GM23338 (cell line): Measurements from ENCODE around the gene TRIM37. TPM values are rescaled to one million over a fixed set of nuclear protein-coding genes. Genes with fewer than 3 reads are reported as not detected.

Experiments used
- ATAC-seq: fragments of 200-7000 bp; cut with Tn5 transposase; 3 replicates; pipeline ENCODE4 v1.9.1; 2020
- DNase-seq: peaks from one replicate; pipeline ENCODE4 v3.0.0-alpha.2; 2015; ENCODE audit warnings: low spot score
- H2AFZ ChIP-seq: fragments of 200-600 bp; sonication (generic); 2 replicates; pipeline ENCODE4 v1.8.0; 2016; ENCODE audit warnings: antibody characterized with exemption, mild to moderate bottlenecking, moderate library complexity
- H3F3A ChIP-seq: fragments of 200-600 bp; sonication (generic); replicated peaks from 2 replicates; pipeline ENCODE4 v1.8.0; 2017; ENCODE audit warnings: antibody characterized with exemption, mixed run types, low read depth
- H3K27ac ChIP-seq: fragments of 200-600 bp; sonication (generic); 2 replicates; pipeline ENCODE4 v1.6.1; 2016; ENCODE audit warnings: low read depth
- H3K27me3 ChIP-seq: fragments of 200-600 bp; sonication (generic); 2 replicates; pipeline ENCODE4 v1.8.0; 2016; ENCODE audit warnings: mild to moderate bottlenecking, mixed run types, moderate library complexity; ENCODE audit not compliant: insufficient read depth
- H3K36me3 ChIP-seq: fragments of 200-600 bp; sonication (generic); 2 replicates; pipeline ENCODE4 v1.8.0; 2016; ENCODE audit warnings: mild to moderate bottlenecking; ENCODE audit not compliant: insufficient read depth
- H3K4me1 ChIP-seq: fragments of 200-600 bp; sonication (generic); 2 replicates; pipeline ENCODE4 v1.8.0; 2016; ENCODE audit warnings: mild to moderate bottlenecking, moderate library complexity; ENCODE audit not compliant: insufficient read depth
- H3K4me2 ChIP-seq: fragments of 200-600 bp; sonication (generic); 2 replicates; pipeline ENCODE4 v1.7.1; 2017; ENCODE audit warnings: mixed run types
- H3K4me3 ChIP-seq: fragments of 200-600 bp; sonication (generic); 2 replicates; pipeline ENCODE4 v1.6.1; 2016; ENCODE audit warnings: mixed run types
- H3K79me2 ChIP-seq: fragments of 200-600 bp; sonication (generic); replicated peaks from 2 replicates; pipeline ENCODE4 v1.8.0; 2017; ENCODE audit warnings: mild to moderate bottlenecking; ENCODE audit not compliant: insufficient read depth
- H3K9me2 ChIP-seq: fragments of 200-600 bp; sonication (generic); 2 replicates; pipeline ENCODE4 v1.8.0; 2017; ENCODE audit not compliant: insufficient read depth
- H4K20me1 ChIP-seq: fragments of 200-600 bp; sonication (generic); replicated peaks from 2 replicates; pipeline ENCODE4 v1.8.0; 2017; ENCODE audit warnings: mild to moderate bottlenecking; ENCODE audit not compliant: insufficient read depth
- H3K27ac Mint-ChIP-seq: 2 replicates; pipeline ENCODE4 v1.8.0; 2020; ENCODE audit warnings: inconsistent platforms, mild to moderate bottlenecking, moderate library complexity, mixed read lengths
- H3K27me3 Mint-ChIP-seq: 3 replicates; pipeline ENCODE4 v1.8.0; 2022; ENCODE audit warnings: low read depth, mild to moderate bottlenecking, moderate library complexity, mixed read lengths, inconsistent platforms; ENCODE audit not compliant: insufficient read depth, poor library complexity
- H3K36me3 Mint-ChIP-seq: 3 replicates; pipeline ENCODE4 v1.8.0; 2021; ENCODE audit warnings: low read depth, mild to moderate bottlenecking, inconsistent platforms, moderate library complexity, mixed read lengths
- H3K4me1 Mint-ChIP-seq: 3 replicates; pipeline ENCODE4 v1.8.0; 2020; ENCODE audit warnings: mild to moderate bottlenecking, inconsistent platforms, mixed read lengths
- H3K4me3 Mint-ChIP-seq: 3 replicates; pipeline ENCODE4 v1.8.0; 2021; ENCODE audit warnings: moderate library complexity, mild to moderate bottlenecking, inconsistent platforms, mixed read lengths
- H3K9me3 Mint-ChIP-seq: 3 replicates; pipeline ENCODE4 v1.8.0; 2020; ENCODE audit warnings: moderate library complexity, mild to moderate bottlenecking, inconsistent platforms, mixed read lengths
- CTCF ChIP-seq, 2 experiments: fragments of 200-600 bp in 1 of 2; sonication (generic) in 1 of 2; conservative IDR thresholded peaks; 2 replicates each; pipeline versions ENCODE4 v1.5.1 to v1.6.1; 2016 to 2017; ENCODE audit warnings: antibody characterized with exemption in 2 of 2, low read depth in 2 of 2, mild to moderate bottlenecking in 2 of 2, moderate library complexity in 1 of 2
- ETS1 ChIP-seq: IDR thresholded peaks from 2 replicates; pipeline ENCODE4 v1.6.1; 2016; ENCODE audit warnings: antibody characterized with exemption
- POLR2AphosphoS5 ChIP-seq: IDR thresholded peaks from 2 replicates; pipeline ENCODE4 v1.6.1; 2016; ENCODE audit warnings: antibody characterized with exemption, low read depth
- STAT1 ChIP-seq: IDR thresholded peaks from one replicate; pipeline ENCODE4 v1.6.1; 2016; ENCODE audit warnings: antibody characterized with exemption; ENCODE audit not compliant: unreplicated experiment
- polyA plus RNA-seq: library from polyadenylated mRNA; unstranded; fragments of >200 nt; fragmentation: Nextera tagmentation; extraction: Ambion mirVana; gene quantifications from 2 replicates; pipeline ENCODE4 v1.2.1, GENCODE V29; 2016
- total RNA-seq: library from RNA; depleted of rRNA; stranded (reverse); fragments of >200 nt; shearing (Covaris generic); gene quantifications from 2 replicates; pipeline ENCODE4 v1.2.3, GENCODE V29; 2014
- TF ChIP-seq, protein P1 (sequence below): IDR thresholded peaks from one replicate; pipeline ENCODE4 v1.6.1; 2018; ENCODE audit warnings: antibody characterized with exemption; ENCODE audit not compliant: unreplicated experiment

TRIM37 gene
- total and polyA plus RNA-seq, 2 experiments from 2014 or later: 61.1 to 71.2 TPM

- no peak for TF ChIP-seq CTCF (conservative IDR thresholded peaks at IDR 0.05; ENCODE audit: low read depth in 2 of 2)
- no peak for TF ChIP-seq ETS1
- TF ChIP-seq POLR2AphosphoS5: no peak
- TF ChIP-seq STAT1: no peak
These were observed 111.3 kb downstream of the TRIM37 start (continued) for GRCh38 chr17:58995247-58995940.

GRCh38 chr17:58993311-58993710 is 113.4 kb downstream of the TRIM37 start:
- Histone ChIP-seq H3K27me3 (no peaks in the 10 kb centered on the region), H3K4me1 (no peaks in the 10 kb centered on the region), H3F3A (no peaks in the 10 kb centered on the region), H3K4me2 (no peak overlapping the region), H3K79me2 (no peaks in the 10 kb centered on the region), H3K27ac (peak overlapping the region; percentile 29; the same call in 1 of the 2 replicates), H2AFZ (no peak overlapping the region), H3K36me3 (no peaks in the 10 kb centered on the region), H3K9me2 (no peaks in the 10 kb centered on the region), H3K4me3 (no peak overlapping the region), H4K20me1 (0 out of 2 replicates have a peak, but pooled peaks cover 3% of the 10 kb centered on the region)
- Mint-ChIP-seq H3K27ac (peak overlapping the region; percentile 87; the same call in 1 of the 2 replicates), H3K27me3 (peaks cover 2% of the 10 kb centered on the region), H3K4me3 (no peak overlapping the region), H3K4me1 (peaks cover 14% of the 10 kb centered on the region), H3K36me3 (peaks cover 11% of the 10 kb centered on the region; the same call in 2 of the 3 replicates), H3K9me3 (no peaks in the 10 kb centered on the region; the same call in 2 of the 3 replicates)
- TF ChIP-seq, protein P1, sequence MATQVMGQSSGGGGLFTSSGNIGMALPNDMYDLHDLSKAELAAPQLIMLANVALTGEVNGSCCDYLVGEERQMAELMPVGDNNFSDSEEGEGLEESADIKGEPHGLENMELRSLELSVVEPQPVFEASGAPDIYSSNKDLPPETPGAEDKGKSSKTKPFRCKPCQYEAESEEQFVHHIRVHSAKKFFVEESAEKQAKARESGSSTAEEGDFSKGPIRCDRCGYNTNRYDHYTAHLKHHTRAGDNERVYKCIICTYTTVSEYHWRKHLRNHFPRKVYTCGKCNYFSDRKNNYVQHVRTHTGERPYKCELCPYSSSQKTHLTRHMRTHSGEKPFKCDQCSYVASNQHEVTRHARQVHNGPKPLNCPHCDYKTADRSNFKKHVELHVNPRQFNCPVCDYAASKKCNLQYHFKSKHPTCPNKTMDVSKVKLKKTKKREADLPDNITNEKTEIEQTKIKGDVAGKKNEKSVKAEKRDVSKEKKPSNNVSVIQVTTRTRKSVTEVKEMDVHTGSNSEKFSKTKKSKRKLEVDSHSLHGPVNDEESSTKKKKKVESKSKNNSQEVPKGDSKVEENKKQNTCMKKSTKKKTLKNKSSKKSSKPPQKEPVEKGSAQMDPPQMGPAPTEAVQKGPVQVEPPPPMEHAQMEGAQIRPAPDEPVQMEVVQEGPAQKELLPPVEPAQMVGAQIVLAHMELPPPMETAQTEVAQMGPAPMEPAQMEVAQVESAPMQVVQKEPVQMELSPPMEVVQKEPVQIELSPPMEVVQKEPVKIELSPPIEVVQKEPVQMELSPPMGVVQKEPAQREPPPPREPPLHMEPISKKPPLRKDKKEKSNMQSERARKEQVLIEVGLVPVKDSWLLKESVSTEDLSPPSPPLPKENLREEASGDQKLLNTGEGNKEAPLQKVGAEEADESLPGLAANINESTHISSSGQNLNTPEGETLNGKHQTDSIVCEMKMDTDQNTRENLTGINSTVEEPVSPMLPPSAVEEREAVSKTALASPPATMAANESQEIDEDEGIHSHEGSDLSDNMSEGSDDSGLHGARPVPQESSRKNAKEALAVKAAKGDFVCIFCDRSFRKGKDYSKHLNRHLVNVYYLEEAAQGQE: no peak
- TF ChIP-seq CTCF (conservative IDR thresholded peaks at IDR 0.05; ENCODE audit: low read depth in 2 of 2): no peak
- TF ChIP-seq ETS1: no peak
- no peak for TF ChIP-seq POLR2AphosphoS5
- DNase-seq: no peak
- ATAC-seq: peak; percentile 35; the same call in 1 of the 3 replicates
